ENCODE results near the gene MIER1. TPM values are rescaled to one million over a fixed set of nuclear protein-coding genes. Genes with fewer than 3 reads are reported as not detected.
A peak's percentile ranks its signal among the peaks of the same experiment; 100 is the strongest.

The MIER1 gene
- total RNA-seq, 2 donors from 2014 or later, result 18.2 to 18.4 TPM

GRCh38 chr1:66925944-66926343, 1.2 kb downstream of the MIER1 start:
- TF ChIP-seq CTCF (IDR thresholded peaks at IDR 0.05), result no peak
- Histone ChIP-seq H3K4me1 (peaks cover 0 to 38% of the 10 kb centered on the region in 2 donors), H3K9me3 (no peaks in the 10 kb centered on the region), H3K27ac (peak overlapping the region; percentile 96 to 97), H3K4me3 (peak overlapping the region; percentile 79 to 92), H3K36me3 (no peaks in the 10 kb centered on the region), H3K27me3 (no peaks in the 10 kb centered on the region)
- no peak for DNase-seq (ENCODE audit: low spot score)

- TF ChIP-seq CTCF (IDR thresholded peaks at IDR 0.05), result no peak
- Histone ChIP-seq H3K27me3 (no peaks in the 10 kb centered on the region), H3K9me3 (no peaks in the 10 kb centered on the region), H3K27ac (no peak overlapping the region), H3K36me3 (no peaks in the 10 kb centered on the region), H3K4me1 (peaks cover 0 to 54% of the 10 kb centered on the region in 2 donors), H3K4me3 (no peak overlapping the region)
- no peak for DNase-seq (ENCODE audit: low spot score)
Measured at GRCh38 chr1:66927528-66927927, 2.7 kb downstream of the MIER1 start.

- peaks cover 0 to 57% of the 10 kb centered on the region in 2 donors for H3K4me1 ChIP-seq
- H3K27ac ChIP-seq, result peak overlapping the region; percentile 93 to 97
- no peak for DNase-seq (ENCODE audit: low spot score)
- peak overlapping the region in 1 of 2 donors; percentile 83 for H3K4me3 ChIP-seq
- no peaks in the 10 kb centered on the region for H3K36me3 ChIP-seq
- no peaks in the 10 kb centered on the region for H3K27me3 ChIP-seq
- no peak for TF ChIP-seq CTCF (IDR thresholded peaks at IDR 0.05)
- no peaks in the 10 kb centered on the region for H3K9me3 ChIP-seq
Measured at GRCh38 chr1:66929146-66929688, 4.4 kb downstream of the MIER1 start.

GRCh38 chr1:66929691-66929998, 4.9 kb downstream of the MIER1 start:
- H3K27me3 ChIP-seq, result no peaks in the 10 kb centered on the region
- H3K27ac ChIP-seq, result peak overlapping the region; percentile 93 to 97
- TF ChIP-seq CTCF (IDR thresholded peaks at IDR 0.05), result no peak
- peak overlapping the region; percentile 73 to 83 for H3K4me3 ChIP-seq
- DNase-seq (ENCODE audit: low spot score), result no peak
- H3K9me3 ChIP-seq, result no peaks in the 10 kb centered on the region
- H3K36me3 ChIP-seq, result no peaks in the 10 kb centered on the region
- H3K4me1 ChIP-seq, result peaks cover 0 to 61% of the 10 kb centered on the region in 2 donors

- Histone ChIP-seq H3K27ac (peak overlapping the region; percentile 93 to 97), H3K4me3 (peak overlapping the region; percentile 73 to 83), H3K36me3 (no peaks in the 10 kb centered on the region), H3K4me1 (peaks cover 0 to 61% of the 10 kb centered on the region in 2 donors), H3K9me3 (no peaks in the 10 kb centered on the region), H3K27me3 (no peaks in the 10 kb centered on the region)
- TF ChIP-seq CTCF (IDR thresholded peaks at IDR 0.05), result peak; percentile 18 to 68
- DNase-seq (ENCODE audit: low spot score), result peak; percentile 94
Measured at GRCh38 chr1:66929999-66930822, 5.4 kb downstream of the MIER1 start.

Data from right atrium auricular region (tissue), 2 donors.